Ishikawa (cell line): ENCODE results near the gene TLE5.

Experiments used
- CEBPB ChIP-seq: IDR thresholded peaks from 2 replicates; pipeline ENCODE4 v1.6.1; 2012
- CREB1 ChIP-seq: IDR thresholded peaks from 2 replicates; pipeline ENCODE4 v1.6.1; 2012; ENCODE audit warnings: low read depth
- EGR1 ChIP-seq: IDR thresholded peaks from 2 replicates; pipeline ENCODE4 v1.6.1; 2012
- EP300 ChIP-seq: IDR thresholded peaks from 2 replicates; pipeline ENCODE4 v1.6.1; 2012; ENCODE audit warnings: borderline replicate concordance
- FOXM1 ChIP-seq: IDR thresholded peaks from 2 replicates; pipeline ENCODE4 v1.6.1; 2012; ENCODE audit warnings: low read depth, borderline replicate concordance
- NFIC ChIP-seq: IDR thresholded peaks from 2 replicates; pipeline ENCODE4 v1.6.1; 2012
- RAD21 ChIP-seq: IDR thresholded peaks from 2 replicates; pipeline ENCODE4 v1.6.1; 2012; ENCODE audit warnings: low read depth
- TAF1 ChIP-seq: IDR thresholded peaks from 2 replicates; pipeline ENCODE4 v1.6.1; 2012; ENCODE audit warnings: low read depth, mild to moderate bottlenecking
- TCF12 ChIP-seq: IDR thresholded peaks from 2 replicates; pipeline ENCODE4 v1.6.1; 2012; ENCODE audit warnings: low read depth
- TEAD4 ChIP-seq: IDR thresholded peaks from 2 replicates; pipeline ENCODE4 v1.6.1; 2012
- YY1 ChIP-seq: IDR thresholded peaks from 2 replicates; pipeline ENCODE4 v1.6.1; 2012; ENCODE audit warnings: low read depth
- ZBTB7A ChIP-seq: IDR thresholded peaks from 2 replicates; pipeline ENCODE4 v1.6.1; 2012; ENCODE audit warnings: low read depth
- TF ChIP-seq, protein P1 (sequence below): IDR thresholded peaks from 2 replicates; pipeline ENCODE4 v1.6.1; 2012
- TF ChIP-seq, protein P2 (sequence below): IDR thresholded peaks from 2 replicates; pipeline ENCODE4 v1.6.1; 2012; ENCODE audit warnings: low read depth, mild to moderate bottlenecking
- TF ChIP-seq, protein P3 (sequence below): IDR thresholded peaks from 2 replicates; pipeline ENCODE4 v1.6.1; 2012

The TLE5 gene

DNA sequence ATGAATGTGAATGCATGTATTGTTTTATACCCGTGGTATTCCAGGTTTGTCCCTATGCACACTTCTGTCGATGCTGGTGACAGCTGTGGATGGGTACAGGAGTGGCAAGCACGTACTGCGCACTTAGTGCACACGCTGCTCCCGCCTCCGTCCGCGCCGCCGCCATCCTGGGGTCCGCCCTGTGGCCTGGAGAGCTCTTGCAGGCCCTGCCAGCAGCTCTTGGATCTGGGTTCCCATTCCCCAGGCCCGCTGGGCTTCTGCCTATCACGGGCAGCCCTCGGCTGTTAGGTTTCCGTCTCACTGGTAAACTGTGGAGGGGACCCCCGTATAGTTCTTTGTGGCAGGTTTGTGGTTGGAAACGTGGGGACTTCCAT is 35.8 kb upstream of the TLE5 start:
- no peak for TF ChIP-seq CREB1
- TF ChIP-seq YY1: no peak
- no peak for TF ChIP-seq CEBPB
- no peak for TF ChIP-seq FOXM1
- no peak for TF ChIP-seq RAD21
- TF ChIP-seq, protein P1, sequence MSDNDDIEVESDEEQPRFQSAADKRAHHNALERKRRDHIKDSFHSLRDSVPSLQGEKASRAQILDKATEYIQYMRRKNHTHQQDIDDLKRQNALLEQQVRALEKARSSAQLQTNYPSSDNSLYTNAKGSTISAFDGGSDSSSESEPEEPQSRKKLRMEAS: no peak
- no peak for TF ChIP-seq NFIC
- no peak for TF ChIP-seq EGR1
- TF ChIP-seq, protein P2, sequence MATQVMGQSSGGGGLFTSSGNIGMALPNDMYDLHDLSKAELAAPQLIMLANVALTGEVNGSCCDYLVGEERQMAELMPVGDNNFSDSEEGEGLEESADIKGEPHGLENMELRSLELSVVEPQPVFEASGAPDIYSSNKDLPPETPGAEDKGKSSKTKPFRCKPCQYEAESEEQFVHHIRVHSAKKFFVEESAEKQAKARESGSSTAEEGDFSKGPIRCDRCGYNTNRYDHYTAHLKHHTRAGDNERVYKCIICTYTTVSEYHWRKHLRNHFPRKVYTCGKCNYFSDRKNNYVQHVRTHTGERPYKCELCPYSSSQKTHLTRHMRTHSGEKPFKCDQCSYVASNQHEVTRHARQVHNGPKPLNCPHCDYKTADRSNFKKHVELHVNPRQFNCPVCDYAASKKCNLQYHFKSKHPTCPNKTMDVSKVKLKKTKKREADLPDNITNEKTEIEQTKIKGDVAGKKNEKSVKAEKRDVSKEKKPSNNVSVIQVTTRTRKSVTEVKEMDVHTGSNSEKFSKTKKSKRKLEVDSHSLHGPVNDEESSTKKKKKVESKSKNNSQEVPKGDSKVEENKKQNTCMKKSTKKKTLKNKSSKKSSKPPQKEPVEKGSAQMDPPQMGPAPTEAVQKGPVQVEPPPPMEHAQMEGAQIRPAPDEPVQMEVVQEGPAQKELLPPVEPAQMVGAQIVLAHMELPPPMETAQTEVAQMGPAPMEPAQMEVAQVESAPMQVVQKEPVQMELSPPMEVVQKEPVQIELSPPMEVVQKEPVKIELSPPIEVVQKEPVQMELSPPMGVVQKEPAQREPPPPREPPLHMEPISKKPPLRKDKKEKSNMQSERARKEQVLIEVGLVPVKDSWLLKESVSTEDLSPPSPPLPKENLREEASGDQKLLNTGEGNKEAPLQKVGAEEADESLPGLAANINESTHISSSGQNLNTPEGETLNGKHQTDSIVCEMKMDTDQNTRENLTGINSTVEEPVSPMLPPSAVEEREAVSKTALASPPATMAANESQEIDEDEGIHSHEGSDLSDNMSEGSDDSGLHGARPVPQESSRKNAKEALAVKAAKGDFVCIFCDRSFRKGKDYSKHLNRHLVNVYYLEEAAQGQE: no peak
- no peak for TF ChIP-seq TAF1
- TF ChIP-seq TEAD4: no peak
- no peak for TF ChIP-seq ZBTB7A
- TF ChIP-seq EP300: no peak

DNA sequence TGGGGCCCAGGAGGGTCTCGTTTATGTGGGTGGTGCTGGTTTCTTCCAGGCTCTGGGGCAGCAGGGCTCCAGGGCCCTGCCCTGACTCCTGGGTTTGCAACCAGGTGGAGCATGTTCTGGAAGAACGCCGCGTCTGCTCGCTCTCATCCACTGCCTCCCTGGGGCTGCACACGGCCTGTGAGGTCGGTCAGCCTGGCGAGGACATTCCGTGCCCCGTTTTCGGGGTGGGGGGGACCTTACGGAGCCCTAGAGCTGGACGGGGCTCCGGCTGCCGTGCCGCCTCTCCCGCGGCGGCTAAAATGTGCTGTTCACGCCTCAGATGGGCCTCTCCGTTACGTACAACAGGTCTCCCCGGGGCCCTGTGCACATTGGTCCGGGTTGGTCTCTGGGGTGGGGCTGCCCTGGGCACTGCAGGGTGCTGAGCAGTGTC is 35.2 kb upstream of the TLE5 start:
- TF ChIP-seq TAF1 (no peak), CREB1 (no peak), EP300 (no peak), TEAD4 (no peak), ZBTB7A (no peak), CEBPB (no peak), RAD21 (no peak), EGR1 (no peak), FOXM1 (no peak), NFIC (no peak), TCF12 (no peak), YY1 (no peak)
- TF ChIP-seq, protein P3, sequence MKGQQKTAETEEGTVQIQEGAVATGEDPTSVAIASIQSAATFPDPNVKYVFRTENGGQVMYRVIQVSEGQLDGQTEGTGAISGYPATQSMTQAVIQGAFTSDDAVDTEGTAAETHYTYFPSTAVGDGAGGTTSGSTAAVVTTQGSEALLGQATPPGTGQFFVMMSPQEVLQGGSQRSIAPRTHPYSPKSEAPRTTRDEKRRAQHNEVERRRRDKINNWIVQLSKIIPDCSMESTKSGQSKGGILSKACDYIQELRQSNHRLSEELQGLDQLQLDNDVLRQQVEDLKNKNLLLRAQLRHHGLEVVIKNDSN: no peak
- TF ChIP-seq, protein P1: no peak
- TF ChIP-seq, protein P2: no peak

DNA sequence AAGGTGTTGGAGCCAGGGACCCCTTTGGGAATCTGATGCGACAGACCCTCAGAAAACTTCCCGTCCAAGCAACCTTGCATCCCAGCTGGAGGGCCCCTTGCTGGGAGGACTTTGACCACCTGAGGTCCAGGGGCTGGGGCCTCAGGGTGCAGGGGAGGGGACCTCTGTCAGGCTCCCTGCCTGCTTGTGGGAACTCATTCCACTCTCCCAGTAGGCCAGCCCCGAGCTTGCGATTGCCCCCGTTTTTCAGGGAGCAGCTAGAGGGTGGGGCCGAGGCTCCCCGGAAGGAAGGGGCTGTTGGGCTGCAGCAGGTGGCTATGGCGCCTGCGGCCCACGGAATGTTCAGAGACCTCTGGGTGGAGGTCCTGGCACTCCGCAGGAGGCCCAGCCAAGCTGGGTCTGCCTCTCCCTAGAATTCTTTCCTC is 34.6 kb upstream of the TLE5 start:
- TF ChIP-seq EP300 (no peak), TEAD4 (no peak), FOXM1 (no peak), CREB1 (no peak), RAD21 (no peak), TCF12 (no peak), TAF1 (no peak)
- TF ChIP-seq, protein P3: no peak
- TF ChIP-seq, protein P1: no peak

DNA sequence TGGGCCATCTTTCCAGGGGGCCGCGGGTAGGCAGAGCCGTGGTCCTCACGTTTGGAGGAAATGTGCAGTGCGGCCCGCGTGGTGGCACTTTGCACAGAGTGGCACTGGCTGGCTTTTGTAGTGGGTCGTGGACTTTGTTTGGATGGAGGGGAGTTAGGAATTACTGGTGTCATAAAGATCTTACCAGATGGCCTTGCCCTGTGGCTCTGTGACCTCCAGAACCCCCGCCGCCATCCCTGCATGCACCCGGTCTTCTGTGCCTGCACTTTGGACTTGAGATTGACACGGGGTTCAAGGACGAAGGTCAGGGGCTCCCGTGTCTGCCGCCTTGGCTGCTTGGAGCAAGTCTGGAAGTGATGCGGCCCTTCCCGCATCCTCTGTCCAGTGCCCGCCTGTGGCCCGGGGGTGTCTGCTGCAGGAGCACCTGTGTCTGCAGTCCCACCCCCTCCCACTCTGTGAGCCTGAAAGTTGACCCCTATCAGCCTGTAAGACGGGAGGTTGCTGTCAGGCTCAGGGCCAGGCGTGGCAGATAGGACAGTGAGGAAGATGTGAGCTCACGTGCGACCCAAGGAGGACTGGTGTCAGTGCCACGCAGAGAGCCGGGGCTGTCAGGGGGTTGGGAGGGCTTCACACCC is 34.1 kb upstream of the TLE5 start:
- TF ChIP-seq EGR1: no peak
- no peak for TF ChIP-seq YY1
- no peak for TF ChIP-seq CREB1
- TF ChIP-seq ZBTB7A: no peak
- TF ChIP-seq EP300: no peak
- no peak for TF ChIP-seq TCF12
- TF ChIP-seq RAD21: no peak
- no peak for TF ChIP-seq TAF1
- TF ChIP-seq CEBPB: no peak
- TF ChIP-seq, protein P2: no peak
- TF ChIP-seq, protein P3: no peak
- TF ChIP-seq FOXM1: no peak
- no peak for TF ChIP-seq NFIC
- TF ChIP-seq, protein P1: no peak
- TF ChIP-seq TEAD4: no peak
